GM19099 (cell line): Measurements from ENCODE around the gene NEK2.

Source experiments
- POLR2A ChIP-seq: IDR thresholded peaks from 3 replicates; pipeline ENCODE4 v1.6.1; 2011; ENCODE audit warnings: low read depth; ENCODE audit not compliant: insufficient read length; ENCODE audit errors: extremely low read depth

NEK2 gene

GRCh38 chr1:211613108-211613947 lies 62.1 kb downstream of the NEK2 start:
- TF ChIP-seq POLR2A, result no peak

GRCh38 chr1:211612786-211613107 lies 62.7 kb downstream of the NEK2 start:
- no peak for TF ChIP-seq POLR2A
